ENCODE measurements around the gene CCDC28B.

DNA sequence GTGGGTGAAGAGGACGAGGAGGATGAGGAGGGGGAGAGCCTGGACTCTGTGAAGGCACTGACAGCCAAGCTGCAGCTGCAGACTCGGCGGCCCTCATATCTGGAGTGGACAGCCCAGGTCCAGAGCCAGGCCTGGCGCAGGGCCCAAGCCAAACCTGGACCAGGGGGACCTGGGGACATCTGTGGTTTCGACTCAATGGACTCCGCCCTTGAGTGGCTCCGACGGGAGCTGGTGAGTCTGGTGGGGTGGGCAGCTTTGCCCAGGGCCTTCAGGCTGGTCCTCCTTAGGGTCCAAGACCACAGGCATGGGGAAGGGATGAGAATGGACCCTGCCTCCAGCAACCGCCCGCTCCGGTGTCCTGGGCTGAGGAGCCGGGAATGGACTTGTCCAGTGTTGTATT lies 47.1 kb downstream of the CCDC28B start:
- TF ChIP-seq, protein P1, sequence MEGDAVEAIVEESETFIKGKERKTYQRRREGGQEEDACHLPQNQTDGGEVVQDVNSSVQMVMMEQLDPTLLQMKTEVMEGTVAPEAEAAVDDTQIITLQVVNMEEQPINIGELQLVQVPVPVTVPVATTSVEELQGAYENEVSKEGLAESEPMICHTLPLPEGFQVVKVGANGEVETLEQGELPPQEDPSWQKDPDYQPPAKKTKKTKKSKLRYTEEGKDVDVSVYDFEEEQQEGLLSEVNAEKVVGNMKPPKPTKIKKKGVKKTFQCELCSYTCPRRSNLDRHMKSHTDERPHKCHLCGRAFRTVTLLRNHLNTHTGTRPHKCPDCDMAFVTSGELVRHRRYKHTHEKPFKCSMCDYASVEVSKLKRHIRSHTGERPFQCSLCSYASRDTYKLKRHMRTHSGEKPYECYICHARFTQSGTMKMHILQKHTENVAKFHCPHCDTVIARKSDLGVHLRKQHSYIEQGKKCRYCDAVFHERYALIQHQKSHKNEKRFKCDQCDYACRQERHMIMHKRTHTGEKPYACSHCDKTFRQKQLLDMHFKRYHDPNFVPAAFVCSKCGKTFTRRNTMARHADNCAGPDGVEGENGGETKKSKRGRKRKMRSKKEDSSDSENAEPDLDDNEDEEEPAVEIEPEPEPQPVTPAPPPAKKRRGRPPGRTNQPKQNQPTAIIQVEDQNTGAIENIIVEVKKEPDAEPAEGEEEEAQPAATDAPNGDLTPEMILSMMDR (IDR thresholded peaks at IDR 0.05; ENCODE audit: poor library complexity, severe bottlenecking), result no peak
- TF ChIP-seq TAF1 (IDR thresholded peaks at IDR 0.05; ENCODE audit: low read depth) (no peak), EZH2 (IDR thresholded peaks at IDR 0.05; ENCODE audit: borderline replicate concordance, insufficient read depth, low read length, poor library complexity, severe bottlenecking) (no peak), SMC3 (conservative IDR thresholded peaks at IDR 0.05; ENCODE audit: poor library complexity) (no peak), RAD21 (conservative IDR thresholded peaks at IDR 0.05) (no peak), EP300 (conservative IDR thresholded peaks at IDR 0.05; ENCODE audit: poor library complexity, severe bottlenecking) (no peak), POLR2AphosphoS5 (IDR thresholded peaks at IDR 0.05) (no peak)
